ENCODE data around the gene GFOD1.
"Not testable (repeated sequence)": the region's sequence is repeated elsewhere in the genome, so short reads cannot be mapped to it uniquely, and the experiment has no call there.

The GFOD1 gene

DNA sequence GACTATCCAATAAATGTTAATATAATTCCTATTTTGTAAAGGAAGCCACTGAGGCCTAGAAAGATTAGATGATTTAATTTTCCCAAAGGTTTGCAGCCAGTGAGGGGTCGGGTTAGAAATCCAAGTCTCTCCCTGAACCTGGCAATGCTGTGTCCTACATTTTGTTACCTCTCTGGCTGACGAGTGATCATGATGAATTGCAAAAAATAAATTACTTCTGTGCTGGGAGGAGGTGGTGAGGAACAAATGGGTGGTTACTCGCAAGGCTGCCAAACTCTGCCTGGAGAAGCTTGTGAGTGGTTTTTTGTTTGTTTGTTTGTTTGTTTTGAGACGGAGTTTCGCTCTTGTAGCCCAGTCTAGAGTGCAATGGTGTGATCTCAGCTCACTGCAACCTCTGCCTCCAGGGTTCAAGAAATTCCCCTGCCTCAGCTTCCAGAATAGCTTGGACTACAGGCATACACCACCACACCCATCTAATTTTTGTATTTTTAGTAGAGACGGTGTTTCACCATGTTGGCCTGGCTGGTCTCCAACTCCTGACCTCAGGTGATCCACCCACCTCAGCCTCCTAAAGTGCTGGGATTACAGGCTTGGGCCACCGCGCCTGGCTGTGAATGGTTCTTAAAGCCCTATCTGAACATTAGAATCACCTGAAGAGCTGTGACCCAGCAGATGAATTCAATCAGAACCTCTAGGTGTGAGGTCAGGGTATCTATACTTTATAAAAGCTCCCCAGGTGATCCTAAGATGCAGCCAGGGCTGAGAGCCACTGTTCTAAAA is 138.9 kb downstream of the GFOD1 start:
- DNase-seq: no peak

GRCh38 chr6:13346245-13346644 is 141.2 kb downstream of the GFOD1 start:
- no peak for DNase-seq

GRCh38 chr6:13342414-13343019 is 144.9 kb downstream of the GFOD1 start:
- DNase-seq: no peak

GRCh38 chr6:13339863-13340630 is 147.4 kb downstream of the GFOD1 start:
- DNase-seq: no peak

- no peak for DNase-seq
Observed at GRCh38 chr6:13338038-13338437, 149.4 kb downstream of the GFOD1 start.

GRCh38 chr6:13336553-13336952 is 150.8 kb downstream of the GFOD1 start:
- DNase-seq: peak; percentile 88 to 91

GRCh38 chr6:13334953-13335352 is 152.4 kb downstream of the GFOD1 start:
- no peak for DNase-seq

DNA sequence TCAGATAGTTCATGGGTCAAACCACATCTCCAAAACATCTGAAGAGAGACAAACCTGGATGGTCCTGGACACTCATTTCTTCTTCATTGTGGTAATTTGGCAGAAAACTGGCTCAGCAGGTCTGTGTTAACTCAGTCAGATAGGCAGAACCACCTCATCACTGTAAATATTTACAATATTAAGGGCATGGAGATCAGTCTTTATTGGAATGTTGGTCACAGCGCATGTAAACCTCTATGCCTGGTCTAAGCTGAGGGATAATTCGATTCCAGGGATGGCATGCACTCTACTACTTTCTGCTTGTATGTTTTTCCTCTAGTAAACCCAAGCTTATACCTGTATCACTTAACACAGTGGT is 155.1 kb downstream of the GFOD1 start:
- DNase-seq: no peak

GRCh38 chr6:13331516-13332348 is 155.7 kb downstream of the GFOD1 start:
- DNase-seq: no peak

GRCh38 chr6:13328875-13329183 is 158.6 kb downstream of the GFOD1 start:
- DNase-seq: no peak

GRCh38 chr6:13328076-13328874 is 159.1 kb downstream of the GFOD1 start, which contains the start of gene TBC1D7:
Gene TBC1D7 (minus strand): TSS chr6:13328537. CDS start chr6:13326898, 1,639 bp downstream.
- peak; percentile 92 to 94 for DNase-seq

DNA sequence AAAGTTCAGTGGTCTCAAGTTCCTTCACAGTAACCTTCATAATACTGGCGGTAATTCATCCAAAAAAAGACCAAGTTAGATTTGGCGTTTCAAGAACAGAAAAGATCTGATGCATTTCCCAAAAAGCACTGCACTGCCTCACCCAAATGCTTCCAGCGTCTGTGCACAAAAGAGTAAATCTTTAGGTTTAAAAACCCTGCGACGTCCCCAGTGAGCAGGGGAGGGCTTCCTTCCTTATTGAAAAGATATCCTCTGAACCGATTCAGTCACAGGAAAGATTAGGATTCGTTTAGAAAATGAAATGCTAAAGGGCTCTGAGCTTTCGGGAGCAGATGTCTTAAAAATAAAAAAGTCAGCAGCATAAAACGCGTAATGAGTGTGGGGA is 159.7 kb downstream of the GFOD1 start:
- DNase-seq: peak in 1 of 2 donors; percentile 6

- not testable (repeated sequence) for DNase-seq
Observed at GRCh38 chr6:13326031-13326586, 161.3 kb downstream of the GFOD1 start.

DNA sequence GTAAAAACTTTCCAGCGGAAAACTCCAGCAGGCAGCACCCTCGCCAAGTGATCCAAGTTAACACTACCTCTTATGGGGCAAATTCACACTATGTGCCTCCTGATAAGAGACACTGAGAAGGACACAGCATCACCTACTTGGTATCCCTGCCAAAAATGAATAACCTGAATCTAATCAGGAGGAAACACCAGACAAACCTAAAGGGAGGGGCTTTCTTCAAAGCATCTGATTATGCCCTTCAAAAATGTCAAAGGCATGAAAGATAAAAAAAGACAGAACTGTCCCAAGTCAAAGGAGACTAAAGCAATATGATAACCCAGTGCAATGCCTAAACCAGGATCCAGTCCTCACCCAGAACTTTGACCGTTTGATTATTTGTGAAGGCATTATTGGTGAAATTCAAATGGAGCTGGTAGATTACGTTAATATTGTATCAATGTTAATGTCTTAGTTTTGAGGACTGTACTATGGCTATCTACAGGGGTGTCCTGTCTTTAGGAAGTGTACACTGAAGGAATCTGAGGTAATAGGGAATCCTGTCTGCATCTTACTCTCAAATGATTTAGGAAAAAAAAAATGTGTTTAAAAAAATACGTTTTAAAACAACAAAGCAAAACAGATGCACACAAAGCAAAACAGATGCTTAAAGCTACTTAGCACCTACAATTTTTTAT is 167.4 kb downstream of the GFOD1 start:
- no peak for DNase-seq

GRCh38 chr6:13318821-13319220 is 168.6 kb downstream of the GFOD1 start:
- DNase-seq: no peak

- DNase-seq: no peak
Observed at GRCh38 chr6:13315896-13316295, 171.5 kb downstream of the GFOD1 start.

GRCh38 chr6:13314806-13315205 is 172.6 kb downstream of the GFOD1 start:
- no peak for DNase-seq

- no peak for DNase-seq
Observed at GRCh38 chr6:13311155-13311554, 176.2 kb downstream of the GFOD1 start.

- DNase-seq: no peak
Observed at GRCh38 chr6:13308332-13308731, 179.1 kb downstream of the GFOD1 start.

All from stimulated activated CD4-positive, alpha-beta T cell treated with anti-CD3 and anti-CD28 coated beads, Interleukin-2, amount 100 ng/mL, for 24 hours (primary cell).